GM18505 (cell line): ENCODE measurements around the gene CCDC192.

Source experiments
- ATAC-seq: cut with Tn5 transposase; IDR thresholded peaks from one replicate; pipeline ENCODE4 v1.9.1; 2021; ENCODE audit not compliant: unreplicated experiment
- POLR2A ChIP-seq: IDR thresholded peaks from 4 replicates; pipeline ENCODE4 v1.6.1; 2011; ENCODE audit warnings: borderline replicate concordance; ENCODE audit not compliant: insufficient read depth, insufficient read length; ENCODE audit errors: extremely low read depth

CCDC192 gene

DNA sequence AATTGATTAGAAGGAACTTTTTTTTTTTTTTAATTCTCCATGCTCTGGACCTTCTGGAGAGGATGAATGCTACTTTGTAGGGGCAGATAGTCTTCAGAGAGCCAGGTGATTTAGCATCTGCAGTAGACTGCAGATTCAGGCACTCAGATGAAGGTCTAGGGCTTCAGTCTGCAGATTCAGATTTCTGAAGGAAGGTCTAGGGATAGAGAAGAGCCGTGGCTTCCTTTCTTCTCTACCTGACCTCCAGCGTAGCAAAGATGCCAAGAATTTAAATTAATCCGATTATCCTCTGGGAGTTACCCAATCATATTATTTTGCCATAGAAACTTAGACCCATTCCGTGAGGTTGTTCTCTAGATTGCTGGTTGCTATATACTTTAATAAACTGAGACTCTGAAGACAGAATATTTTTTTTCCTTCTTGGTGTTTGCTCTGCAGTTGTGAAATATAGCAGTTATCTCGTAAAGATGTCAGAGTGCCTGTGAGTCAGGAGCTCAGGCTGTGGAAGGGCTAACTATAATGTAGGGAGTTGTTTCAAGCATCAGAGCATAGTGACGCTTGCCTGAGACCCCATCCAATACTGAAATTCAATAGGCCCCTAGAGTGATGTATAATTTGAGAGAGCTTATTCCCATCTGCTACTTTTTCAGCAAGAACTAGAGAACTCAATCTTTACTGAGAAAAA lies 247.7 kb downstream of the CCDC192 start:
- no peak for TF ChIP-seq POLR2A
- ATAC-seq, result no peak

DNA sequence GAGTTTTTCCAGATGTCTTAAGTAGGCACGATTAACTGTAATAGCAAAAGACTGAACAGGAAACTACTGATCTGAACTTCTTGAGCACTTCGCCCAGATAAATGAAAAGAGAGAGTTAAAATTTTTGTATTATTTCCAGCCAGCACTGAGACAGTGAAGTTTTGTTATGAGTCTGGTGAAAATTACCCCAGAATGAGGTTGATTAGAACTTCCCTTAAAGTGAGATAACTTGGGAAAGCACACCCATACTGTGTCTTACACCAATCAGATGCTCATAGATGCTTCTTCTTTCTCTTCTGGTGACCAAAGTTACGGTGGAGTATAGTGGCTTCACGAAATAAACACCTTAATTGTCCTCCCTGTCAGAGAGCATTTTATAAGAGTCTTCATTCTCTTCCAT lies 248.6 kb downstream of the CCDC192 start:
- no peak for ATAC-seq
- no peak for TF ChIP-seq POLR2A

DNA sequence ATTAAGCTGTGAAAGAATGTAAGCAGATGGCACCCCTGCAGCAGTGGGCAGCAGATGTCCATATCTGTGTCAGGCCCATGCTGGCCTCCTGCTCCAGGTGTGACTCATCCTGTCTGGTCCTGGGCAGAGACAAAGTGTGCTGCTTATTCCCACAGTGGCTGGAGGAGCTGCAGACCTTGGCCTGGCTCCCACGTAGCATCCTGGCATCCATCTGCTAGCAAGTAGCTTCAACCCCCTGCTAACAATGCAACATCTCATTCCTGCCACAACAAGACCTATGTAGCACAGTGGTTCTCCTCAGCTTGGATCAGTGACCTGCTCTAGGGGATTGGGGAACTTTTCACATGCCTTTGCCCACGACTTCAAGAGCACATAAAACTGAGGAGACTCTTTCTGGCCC lies 254.0 kb downstream of the CCDC192 start:
- no peak for TF ChIP-seq POLR2A
- no peak for ATAC-seq

- no peak for ATAC-seq
- TF ChIP-seq POLR2A, result no peak
Measured at GRCh38 chr5:127957701-127958239, 254.6 kb downstream of the CCDC192 start.

DNA sequence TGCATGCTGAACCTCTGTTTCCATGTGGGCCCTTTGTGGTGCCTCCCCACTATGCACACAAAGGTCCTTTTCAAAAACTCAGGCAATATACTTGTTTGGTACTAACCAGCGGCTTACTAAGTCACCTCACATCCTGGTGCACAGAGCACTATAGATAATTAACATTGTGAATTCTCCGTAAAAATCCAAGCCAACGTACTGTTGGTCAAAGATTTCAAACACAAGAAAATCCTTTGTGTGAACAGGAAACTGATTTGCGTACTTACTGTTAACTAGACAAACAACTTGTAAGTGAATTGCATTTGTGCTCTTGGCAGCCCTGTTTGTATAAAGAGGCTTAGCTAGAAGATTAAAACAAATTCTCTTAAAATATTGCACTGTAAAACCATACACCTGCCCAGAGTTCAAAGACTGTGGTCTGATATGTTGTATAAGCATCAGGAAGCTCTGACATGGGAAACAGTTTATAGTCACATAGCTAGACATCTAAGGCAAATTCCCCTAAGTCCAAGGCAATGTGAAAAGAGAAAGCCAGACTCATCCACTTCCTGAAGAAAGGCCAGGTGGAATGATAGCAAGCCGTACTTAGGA lies 255.3 kb downstream of the CCDC192 start:
- ATAC-seq, result no peak

GRCh38 chr5:127959152-127959764 lies 256.1 kb downstream of the CCDC192 start:
- no peak for ATAC-seq
- no peak for TF ChIP-seq POLR2A

More for the DNA sequence above, 255.3 kb downstream of the CCDC192 start:
- no peak for TF ChIP-seq POLR2A

- TF ChIP-seq POLR2A, result no peak
- no peak for ATAC-seq
Measured at GRCh38 chr5:127960270-127960691, 257.1 kb downstream of the CCDC192 start.

- TF ChIP-seq POLR2A, result no peak
- no peak for ATAC-seq
Measured at GRCh38 chr5:127961006-127961762, 258.0 kb downstream of the CCDC192 start.

GRCh38 chr5:127961763-127962145 lies 258.6 kb downstream of the CCDC192 start:
- no peak for ATAC-seq
- no peak for TF ChIP-seq POLR2A

DNA sequence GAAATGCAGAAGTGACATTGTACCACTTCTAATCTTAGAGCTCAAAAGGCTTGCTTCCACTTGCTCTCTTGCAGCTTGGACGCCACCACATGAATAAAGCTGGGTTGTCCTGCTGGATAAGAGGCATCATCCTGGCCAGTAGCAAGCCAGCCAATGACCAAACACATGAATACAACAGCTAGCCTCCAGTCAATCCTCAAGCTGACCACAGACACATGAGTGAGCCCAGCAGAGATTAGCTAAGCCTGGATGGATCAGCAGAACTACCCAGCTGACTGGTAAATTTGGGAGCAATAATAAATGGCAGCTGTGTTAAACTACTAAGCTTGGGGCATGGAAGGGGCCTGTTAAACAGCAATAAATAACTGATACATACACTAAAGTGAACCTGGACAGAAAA lies 259.3 kb downstream of the CCDC192 start:
- TF ChIP-seq POLR2A, result no peak
- no peak for ATAC-seq

GRCh38 chr5:127963233-127963632 lies 260.0 kb downstream of the CCDC192 start:
- no peak for TF ChIP-seq POLR2A
- no peak for ATAC-seq

DNA sequence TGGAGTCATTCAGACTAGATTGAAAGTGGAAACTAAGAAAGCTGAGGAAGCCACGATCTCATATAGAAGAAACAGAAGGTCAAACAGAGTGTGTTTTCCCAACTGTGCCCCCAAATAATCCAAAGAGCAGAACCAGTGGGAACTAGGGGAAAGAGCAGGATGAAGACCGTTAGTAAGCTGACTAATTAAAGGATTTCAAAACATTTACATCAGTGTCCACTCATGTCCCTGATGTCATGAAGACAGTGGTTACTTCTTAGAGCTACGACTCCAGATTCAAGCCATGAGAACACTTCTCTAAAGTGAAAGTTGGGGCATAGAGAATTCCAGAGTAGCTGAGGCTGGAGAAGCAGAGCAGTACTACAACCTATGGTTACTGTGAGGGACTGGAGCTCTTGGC lies 260.7 kb downstream of the CCDC192 start:
- no peak for TF ChIP-seq POLR2A
- ATAC-seq, result no peak

DNA sequence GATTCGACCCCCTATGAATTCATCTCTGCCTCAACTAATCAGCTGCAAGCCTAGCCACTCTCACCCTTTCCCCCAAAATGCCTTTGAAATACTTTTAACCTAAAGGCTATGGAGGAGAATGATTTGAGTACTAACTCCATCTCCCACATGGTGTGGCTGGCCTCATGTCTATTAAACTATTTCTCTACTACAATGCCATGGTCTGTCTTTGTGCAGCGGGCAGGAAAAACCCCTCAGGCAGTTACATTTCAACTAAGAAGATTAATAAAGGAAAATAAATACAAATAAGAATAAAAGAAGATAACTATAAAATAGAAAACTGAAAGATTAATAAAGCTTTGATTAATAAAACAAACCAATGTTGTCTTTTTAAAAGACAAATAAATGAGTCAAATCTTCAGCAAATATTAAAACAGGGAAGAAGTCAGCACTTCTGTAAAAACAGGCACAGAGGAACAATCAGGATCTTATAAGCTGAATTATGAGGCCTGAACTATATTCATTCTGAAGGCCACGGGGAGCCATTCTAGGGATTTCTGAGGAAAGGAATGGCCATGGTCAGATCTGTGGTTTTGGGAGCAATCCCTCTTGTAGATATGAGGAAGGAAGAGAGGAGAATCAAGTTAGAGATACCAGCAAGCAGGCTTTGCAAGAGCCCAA lies 264.3 kb downstream of the CCDC192 start:
- no peak for TF ChIP-seq POLR2A
- ATAC-seq, result no peak
